Measurements from ENCODE around the gene SLC15A4. TPM values are rescaled to one million over a fixed set of nuclear protein-coding genes. Genes with fewer than 3 reads are reported as not detected.

SLC15A4 gene
- total RNA-seq, 1 experiment from 2014 or later = 51.6 TPM

DNA sequence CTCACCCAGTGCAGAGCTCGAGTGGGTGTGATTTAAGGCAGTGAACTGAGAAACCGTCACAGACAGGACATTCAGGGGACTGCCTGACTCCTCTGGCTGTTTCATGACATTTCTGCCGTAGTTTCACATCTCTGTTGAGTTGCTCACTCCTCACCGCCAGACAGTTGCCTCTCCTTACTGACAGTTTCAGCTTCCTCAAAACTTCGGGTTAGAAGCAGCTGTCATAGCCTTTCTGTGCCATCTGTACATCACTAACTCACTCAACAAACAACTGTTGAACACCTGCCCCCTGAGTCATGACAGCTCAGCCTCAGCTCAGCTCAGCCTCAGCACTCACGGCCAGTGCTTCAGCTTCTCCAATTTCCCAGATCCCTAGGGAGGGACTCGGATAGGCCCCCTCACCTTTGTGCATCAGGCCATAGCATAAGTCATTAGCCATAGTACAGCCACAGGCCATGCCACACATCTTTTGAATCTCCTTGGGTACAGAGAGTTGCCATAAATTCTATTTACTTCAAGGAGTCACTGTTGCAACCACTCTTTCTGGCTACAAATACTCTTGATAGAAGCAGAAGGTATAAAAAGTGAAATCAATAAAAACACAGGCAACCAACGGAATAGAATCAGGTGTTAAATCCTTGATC, 6.2 kb upstream of the SLC15A4 start:
- Histone ChIP-seq H3K27me3 (replicated peaks) (no peaks in the 10 kb centered on the region), H3K27ac (no peak overlapping the region), H3K4me1 (replicated peaks) (no peaks in the 10 kb centered on the region), H3K9me3 (replicated peaks) (no peaks in the 10 kb centered on the region), H3K4me3 (no peak overlapping the region), H3K36me3 (no peaks in the 10 kb centered on the region)
- no peak for DNase-seq (ENCODE audit: low read depth in 1 of 2, low spot score in 2 of 2)

DNA sequence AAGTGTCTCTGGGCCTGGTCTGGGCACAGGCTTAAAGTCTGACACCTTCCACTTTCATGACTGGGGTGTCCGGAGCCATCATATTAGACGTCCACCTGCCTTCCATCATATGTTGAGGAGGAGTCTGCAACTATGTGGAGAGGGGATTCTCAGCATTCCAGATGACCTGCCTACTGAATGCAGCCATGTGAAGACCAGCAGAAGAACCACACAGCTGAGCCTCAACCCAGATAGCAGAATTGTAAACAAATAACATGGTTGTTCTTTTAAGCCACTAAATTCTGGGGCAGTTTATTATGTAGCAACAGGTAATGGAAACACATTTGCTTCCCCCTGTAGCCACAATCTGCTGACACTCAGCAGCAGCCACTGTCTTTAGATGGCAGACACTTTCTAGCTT, 4.0 kb upstream of the SLC15A4 start:
- Histone ChIP-seq H3K27me3 (replicated peaks) (no peaks in the 10 kb centered on the region), H3K27ac (no peak overlapping the region), H3K36me3 (peaks cover 10% of the 10 kb centered on the region), H3K4me1 (replicated peaks) (peaks cover 15% of the 10 kb centered on the region; the same call in 1 of the 2 replicates), H3K4me3 (no peak overlapping the region), H3K9me3 (replicated peaks) (no peaks in the 10 kb centered on the region)
- no peak for DNase-seq (ENCODE audit: low read depth in 1 of 2, low spot score in 2 of 2)

GRCh38 chr12:128825835-128826234, 2.1 kb upstream of the SLC15A4 start:
- no peaks in the 10 kb centered on the region for H3K27me3 ChIP-seq (replicated peaks)
- H3K9me3 ChIP-seq (replicated peaks) = no peaks in the 10 kb centered on the region
- H3K27ac ChIP-seq = no peak overlapping the region
- H3K4me1 ChIP-seq (replicated peaks) = peaks cover 18% of the 10 kb centered on the region; the same call in 1 of the 2 replicates
- no peak for DNase-seq (ENCODE audit: low read depth in 1 of 2, low spot score in 2 of 2)
- H3K4me3 ChIP-seq = no peak overlapping the region
- peaks cover 17% of the 10 kb centered on the region for H3K36me3 ChIP-seq

- Histone ChIP-seq H3K4me1 (replicated peaks) (peaks cover 24% of the 10 kb centered on the region), H3K27me3 (replicated peaks) (no peaks in the 10 kb centered on the region), H3K27ac (peak overlapping the region; percentile 58), H3K4me3 (peak overlapping the region; percentile 95), H3K36me3 (peaks cover 32% of the 10 kb centered on the region), H3K9me3 (replicated peaks) (no peaks in the 10 kb centered on the region)
- DNase-seq (ENCODE audit: low read depth in 1 of 2, low spot score in 2 of 2) = peak in 1 of 2 experiments; percentile 34
Observed at GRCh38 chr12:128823216-128823915, 392 bp downstream of the SLC15A4 start.

- Histone ChIP-seq H3K4me3 (no peak overlapping the region), H3K36me3 (peaks cover 34% of the 10 kb centered on the region), H3K4me1 (replicated peaks) (peaks cover 39% of the 10 kb centered on the region), H3K27me3 (replicated peaks) (no peaks in the 10 kb centered on the region), H3K27ac (no peak overlapping the region), H3K9me3 (replicated peaks) (no peaks in the 10 kb centered on the region)
- DNase-seq (ENCODE audit: low read depth in 1 of 2, low spot score in 2 of 2) = no peak
Observed at GRCh38 chr12:128820723-128821432, 2.9 kb downstream of the SLC15A4 start.

- no peak overlapping the region for H3K27ac ChIP-seq
- H3K4me3 ChIP-seq = no peak overlapping the region
- DNase-seq (ENCODE audit: low read depth in 1 of 2, low spot score in 2 of 2) = no peak
- H3K36me3 ChIP-seq = peaks cover 37% of the 10 kb centered on the region
- peaks cover 39% of the 10 kb centered on the region for H3K4me1 ChIP-seq (replicated peaks)
- no peaks in the 10 kb centered on the region for H3K27me3 ChIP-seq (replicated peaks)
- H3K9me3 ChIP-seq (replicated peaks) = no peaks in the 10 kb centered on the region
Observed at GRCh38 chr12:128820253-128820652, 3.5 kb downstream of the SLC15A4 start.

- peaks cover 40% of the 10 kb centered on the region for H3K4me1 ChIP-seq (replicated peaks)
- H3K36me3 ChIP-seq = peaks cover 45% of the 10 kb centered on the region
- no peaks in the 10 kb centered on the region for H3K27me3 ChIP-seq (replicated peaks)
- DNase-seq (ENCODE audit: low read depth in 1 of 2, low spot score in 2 of 2) = no peak
- no peak overlapping the region for H3K27ac ChIP-seq
- no peak overlapping the region for H3K4me3 ChIP-seq
- no peaks in the 10 kb centered on the region for H3K9me3 ChIP-seq (replicated peaks)
Observed at GRCh38 chr12:128819293-128820144, 4.2 kb downstream of the SLC15A4 start.

DNA sequence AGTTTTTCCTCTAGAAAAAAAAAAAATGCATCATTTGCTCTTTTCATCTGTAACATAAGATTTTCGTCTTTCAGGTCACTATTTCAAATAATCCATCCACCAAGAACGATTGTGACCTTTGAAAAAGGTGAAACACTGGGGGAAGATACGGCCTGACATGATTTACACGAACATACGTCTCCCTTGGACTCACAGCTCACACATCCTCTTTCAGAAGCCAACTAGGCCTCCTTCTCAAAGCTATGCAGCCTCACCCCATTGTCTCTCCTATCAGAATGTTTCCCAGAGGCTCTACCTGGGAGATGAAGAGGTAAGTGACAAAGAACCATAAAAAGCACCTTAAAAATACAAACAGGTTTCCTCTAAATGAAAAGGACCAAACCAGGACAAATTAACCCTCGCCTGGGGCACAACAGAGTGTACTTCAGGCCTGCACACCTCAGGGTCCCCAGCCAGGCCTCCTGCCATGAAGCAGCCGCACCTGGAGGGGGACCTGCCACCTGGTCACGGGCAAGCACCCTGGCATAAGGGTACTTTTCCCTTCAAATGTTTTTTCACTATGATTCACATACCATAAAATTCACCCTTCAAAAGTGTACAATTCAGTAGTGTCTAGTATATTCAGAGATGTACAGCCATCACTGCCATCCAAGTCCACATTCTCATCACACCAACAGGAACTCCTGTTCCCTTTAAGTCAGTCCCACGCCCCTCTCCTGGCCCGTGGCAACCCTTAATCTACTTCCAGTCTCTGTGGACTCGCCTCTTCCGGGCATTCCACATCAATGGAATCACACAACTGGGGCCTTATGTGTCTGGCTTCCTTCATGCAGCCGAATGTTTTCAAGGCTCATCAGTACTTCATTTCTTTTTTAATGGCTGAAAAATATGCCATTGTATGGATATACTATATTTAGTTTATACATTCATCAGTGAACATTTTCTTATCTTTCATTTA, 5.4 kb downstream of the SLC15A4 start:
- H3K4me3 ChIP-seq = no peak overlapping the region
- no peaks in the 10 kb centered on the region for H3K9me3 ChIP-seq (replicated peaks)
- H3K36me3 ChIP-seq = peaks cover 47% of the 10 kb centered on the region
- H3K27ac ChIP-seq = peak overlapping the region; percentile 67
- H3K4me1 ChIP-seq (replicated peaks) = peaks cover 46% of the 10 kb centered on the region
- H3K27me3 ChIP-seq (replicated peaks) = no peaks in the 10 kb centered on the region
- DNase-seq (ENCODE audit: low read depth in 1 of 2, low spot score in 2 of 2) = no peak

DNA sequence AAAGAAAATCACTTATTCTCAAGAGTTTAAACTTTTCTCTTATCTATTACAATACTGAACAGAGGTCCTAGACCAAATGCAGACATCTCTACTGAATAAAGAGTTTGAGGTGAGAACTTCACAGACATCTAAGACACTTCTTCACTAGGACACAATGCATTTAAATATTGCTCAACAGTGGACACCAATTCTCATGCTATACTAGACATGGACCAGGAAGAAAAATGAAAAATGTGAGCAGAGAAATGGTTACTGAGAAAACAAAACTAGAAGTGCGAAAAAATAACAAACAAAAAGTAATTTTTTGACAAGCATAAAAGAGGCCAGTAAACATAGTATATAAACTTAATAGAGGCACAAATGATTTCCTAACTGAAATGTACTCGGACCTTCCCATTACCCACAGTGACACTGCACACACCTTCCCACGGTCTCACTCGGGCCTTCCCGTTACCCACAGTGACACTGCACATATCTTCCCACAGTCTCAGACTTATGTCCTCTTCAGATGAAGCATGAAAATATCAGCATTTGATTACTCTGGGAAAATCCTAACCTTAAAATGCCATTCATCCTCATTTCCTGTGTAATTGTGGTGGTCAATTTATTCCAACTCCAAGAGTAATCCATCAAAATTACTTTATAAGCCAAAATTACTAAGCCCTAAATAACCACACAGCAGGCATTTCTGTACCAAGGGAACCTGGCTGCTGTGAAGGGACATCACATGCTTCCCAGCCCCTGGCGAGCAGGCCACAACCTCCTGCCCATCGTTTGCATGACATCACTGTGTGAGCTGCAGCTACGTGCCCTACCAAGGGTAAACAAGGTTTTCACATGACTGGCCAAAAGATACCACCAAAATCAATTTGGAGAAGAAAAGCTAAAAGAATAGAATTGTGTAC, 6.4 kb downstream of the SLC15A4 start:
- H3K27me3 ChIP-seq (replicated peaks) = no peaks in the 10 kb centered on the region
- peak; percentile 38 to 63 for DNase-seq (ENCODE audit: low read depth in 1 of 2, low spot score in 2 of 2)
- peak overlapping the region; percentile 67 for H3K27ac ChIP-seq
- no peaks in the 10 kb centered on the region for H3K9me3 ChIP-seq (replicated peaks)
- no peak overlapping the region for H3K4me3 ChIP-seq
- peaks cover 48% of the 10 kb centered on the region for H3K4me1 ChIP-seq (replicated peaks)
- peaks cover 48% of the 10 kb centered on the region for H3K36me3 ChIP-seq

GRCh38 chr12:128816643-128816920, 7.2 kb downstream of the SLC15A4 start:
- Histone ChIP-seq H3K4me3 (no peak overlapping the region), H3K9me3 (replicated peaks) (no peaks in the 10 kb centered on the region), H3K27ac (no peak overlapping the region), H3K4me1 (replicated peaks) (peaks cover 54% of the 10 kb centered on the region), H3K36me3 (peaks cover 55% of the 10 kb centered on the region), H3K27me3 (replicated peaks) (no peaks in the 10 kb centered on the region)
- no peak for DNase-seq (ENCODE audit: low read depth in 1 of 2, low spot score in 2 of 2)

DNA sequence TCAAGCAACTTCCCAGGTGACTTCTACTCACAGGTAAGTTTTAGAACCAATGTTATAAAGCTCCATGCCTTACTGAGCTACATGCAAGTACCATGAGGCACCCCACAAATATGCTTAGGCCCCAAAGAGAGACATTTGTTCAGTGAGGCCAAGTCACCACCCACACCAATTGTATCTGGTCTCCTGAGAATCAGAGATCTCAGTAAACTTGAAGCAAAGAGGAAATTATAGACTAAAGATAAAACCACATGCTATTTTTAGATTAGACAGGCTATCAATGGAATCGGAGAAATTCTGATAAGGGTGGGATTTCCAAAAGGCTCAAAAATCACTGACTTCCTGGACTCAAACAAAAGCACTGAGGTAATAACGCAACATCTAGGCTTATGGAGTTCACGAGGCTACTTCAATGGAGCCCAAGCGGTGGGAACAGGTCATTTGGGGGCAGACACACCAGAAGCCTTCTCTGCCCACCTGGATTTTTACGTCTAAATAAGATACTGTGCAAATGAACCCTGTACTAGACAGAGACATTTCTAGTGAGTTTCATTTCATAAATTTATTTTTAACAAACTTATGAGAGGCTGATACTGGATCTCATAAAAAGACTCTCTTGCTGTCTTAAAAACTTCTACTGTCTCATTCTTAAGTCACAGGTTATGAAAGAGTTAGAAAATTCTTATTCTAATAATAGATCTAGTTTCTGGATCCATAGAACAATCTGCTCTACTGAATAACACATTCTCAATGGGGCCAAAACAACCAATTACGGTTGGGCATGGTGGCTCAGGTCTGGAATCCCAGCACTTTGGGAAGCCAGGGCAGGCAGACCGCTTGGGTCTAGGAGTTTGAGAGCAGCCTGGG, 7.7 kb downstream of the SLC15A4 start:
- Histone ChIP-seq H3K27ac (no peak overlapping the region), H3K27me3 (replicated peaks) (no peaks in the 10 kb centered on the region), H3K4me1 (replicated peaks) (peaks cover 58% of the 10 kb centered on the region), H3K36me3 (peaks cover 50% of the 10 kb centered on the region), H3K9me3 (replicated peaks) (no peaks in the 10 kb centered on the region), H3K4me3 (no peak overlapping the region)
- no peak for DNase-seq (ENCODE audit: low read depth in 1 of 2, low spot score in 2 of 2)

Measured in SJSA1 (cell line).